Astrocyte of the cerebellum (primary cell): Measurements from ENCODE around the gene MPEG1.

Source experiments
- DNase-seq: peaks from one replicate; pipeline ENCODE4 v3.0.0-alpha.2; 2011; ENCODE audit warnings: low read depth
- H3K4me3 ChIP-seq: 2 replicates; pipeline ENCODE4 v1.5.1; 2011; ENCODE audit warnings: mild to moderate bottlenecking, low read depth, low read length, moderate library complexity
- CTCF ChIP-seq: IDR thresholded peaks from 2 replicates; pipeline ENCODE4 v1.5.1; 2012; ENCODE audit warnings: low read length, low read depth, moderate library complexity, mild to moderate bottlenecking; ENCODE audit errors: missing control alignments
- in situ Hi-C: cut with HindIII; loops from 2 replicates; pipeline ENCODE4 v1.10.0; 2017; ENCODE audit warnings: low sequenced_read_pairs

MPEG1 gene

GRCh38 chr11:59171508-59172322, 41.0 kb downstream of the MPEG1 start, which contains the start of gene DTX4:
Gene DTX4 (plus strand): TSS chr11:59172132. CDS start chr11:59172596, 464 bp downstream.
- TF ChIP-seq CTCF, result peak; percentile 74
- H3K4me3 ChIP-seq, result peak within 1 kb of the TSS; percentile 55
- peak; percentile 75 for DNase-seq
- in situ Hi-C loops, result no loop called here

- in situ Hi-C loops, result no loop called here
- H3K4me3 ChIP-seq, result no peak overlapping the region
- no peak for TF ChIP-seq CTCF
- no peak for DNase-seq
Observed at GRCh38 chr11:59164028-59164427, 48.7 kb downstream of the MPEG1 start.
